H1 (cell line): ENCODE results near the gene RNMT. TPM values are rescaled to one million over a fixed set of nuclear protein-coding genes. Genes with fewer than 3 reads are reported as not detected.

Source experiments
- CTCF ChIA-PET: fragments of 300-600 bp; sonication (Branson Sonifier 250); formaldehyde crosslinking; loops from one replicate; lab custom pipeline; 2021; ENCODE audit not compliant: partially characterized antibody; lab: Charles Lee
- POLR2A ChIA-PET: fragments of 300-600 bp; sonication (Branson Sonifier 250); formaldehyde crosslinking; loops from one replicate; lab custom pipeline; 2021; ENCODE audit warnings: inconsistent platforms; ENCODE audit not compliant: partially characterized antibody; lab: Charles Lee
- DNase-seq, 2 experiments: peaks; one replicate each; pipeline versions ENCODE4 v3.0.0 to v3.0.0-alpha.2; 2010 to 2022; ENCODE audit warnings: low spot score in 2 of 2, low read depth in 1 of 2, mixed read lengths in 1 of 2
- FAIRE-seq: peaks from 2 replicates; lab custom pipeline; 2011; peaks lifted over from hg19 to GRCh38; lab: Jason Lieb, UNC
- H2AFZ ChIP-seq: 2 replicates; pipeline ENCODE4 v1.8.1; 2012; ENCODE audit warnings: low read length, inconsistent platforms
- H2AK5ac ChIP-seq: 2 replicates; pipeline ENCODE4 v1.6.1; 2013; ENCODE audit warnings: low read depth, low read length
- H2BK120ac ChIP-seq: replicated peaks from 2 replicates; pipeline ENCODE3; 2013; ENCODE audit warnings: low read depth, low read length, inconsistent platforms
- H2BK12ac ChIP-seq: 2 replicates; pipeline ENCODE4 v1.6.1; 2013; ENCODE audit warnings: low read depth, low read length
- H2BK15ac ChIP-seq: 2 replicates; pipeline ENCODE4 v1.6.1; 2013; ENCODE audit warnings: low read length
- H2BK20ac ChIP-seq: 2 replicates; pipeline ENCODE4 v1.6.1; 2013; ENCODE audit warnings: low read length
- H2BK5ac ChIP-seq: 2 replicates; pipeline ENCODE4 v1.6.1; 2013; ENCODE audit warnings: low read depth, low read length
- H3K14ac ChIP-seq: 2 replicates; pipeline ENCODE4 v1.6.1; 2013; ENCODE audit warnings: inconsistent platforms; ENCODE audit not compliant: insufficient read length
- H3K18ac ChIP-seq: 2 replicates; pipeline ENCODE4 v1.6.1; 2013; ENCODE audit warnings: low read length; ENCODE audit errors: extremely low read depth
- H3K23ac ChIP-seq: 2 replicates; pipeline ENCODE4 v1.6.1; 2013; ENCODE audit warnings: inconsistent platforms; ENCODE audit not compliant: insufficient read length
- H3K23me2 ChIP-seq: 2 replicates; pipeline ENCODE4 v1.6.1; 2013; ENCODE audit warnings: low read depth, low read length
- H3K27ac ChIP-seq: 2 replicates; pipeline ENCODE4 v1.6.1; 2011; ENCODE audit warnings: low read depth, low read length, inconsistent platforms
- H3K27me3 ChIP-seq, 4 experiments: replicated peaks in 1 of 4; 1 replicate in 1 of 4; 2 replicates in 3 of 4; pipeline versions ENCODE4 v1.6.1 to v1.8.1; 2011 to 2013; ENCODE audit warnings: low read length in 3 of 4, mild to moderate bottlenecking in 3 of 4, inconsistent platforms in 2 of 4, mixed read lengths in 2 of 4, moderate library complexity in 1 of 4; ENCODE audit not compliant: control insufficient read depth in 3 of 4, insufficient read depth in 3 of 4; ENCODE audit errors: extremely low read depth in 1 of 4
- H3K36me3 ChIP-seq, 4 experiments: 2 replicates each; pipeline versions ENCODE4 v1.6.1 to v1.8.1; 2011 to 2013; ENCODE audit warnings: mild to moderate bottlenecking in 4 of 4, low read length in 3 of 4, moderate library complexity in 2 of 4, control low read depth in 1 of 4, inconsistent platforms in 1 of 4; ENCODE audit not compliant: insufficient read depth in 4 of 4, control insufficient read depth in 2 of 4
- H3K4ac ChIP-seq: replicated peaks from 2 replicates; pipeline ENCODE3; 2013; ENCODE audit warnings: low read length, low read depth, mixed read lengths, inconsistent platforms; ENCODE audit not compliant: insufficient read length
- H3K4me1 ChIP-seq, 4 experiments: replicated peaks in 1 of 4; 1 replicate in 1 of 4; 2 replicates in 3 of 4; pipeline versions ENCODE4 v1.6.1 to v1.8.1; 2011 to 2013; ENCODE audit warnings: low read length in 3 of 4, inconsistent platforms in 2 of 4, mixed read lengths in 1 of 4; ENCODE audit not compliant: insufficient read depth in 4 of 4, control insufficient read depth in 3 of 4
- H3K4me2 ChIP-seq, 2 experiments: 2 replicates each; pipeline versions ENCODE4 v1.6.1 to v1.8.1; 2011 to 2013; ENCODE audit warnings: low read depth in 2 of 2, low read length in 2 of 2, control low read depth in 1 of 2, inconsistent platforms in 1 of 2, mild to moderate bottlenecking in 1 of 2; ENCODE audit not compliant: insufficient read depth in 1 of 2
- H3K4me3 ChIP-seq, 4 experiments: fragments of 200-600, 300-600 bp in 1 of 4; sonication (generic), shearing (Covaris generic), sonication (Bioruptor Twin) in 1 of 4; 2 replicates each; pipeline versions ENCODE4 v1.5.1 to v1.8.1; 2011 to 2016; ENCODE audit warnings: low read length in 4 of 4, low read depth in 3 of 4, control low read depth in 2 of 4, inconsistent platforms in 2 of 4, mild to moderate bottlenecking in 2 of 4, mixed read lengths in 1 of 4, moderate library complexity in 1 of 4; ENCODE audit not compliant: insufficient read depth in 2 of 4; ENCODE audit errors: extremely low read depth in 1 of 4
- H3K56ac ChIP-seq: replicated peaks from 2 replicates; pipeline ENCODE3; 2013; ENCODE audit warnings: low read depth, mild to moderate bottlenecking, mixed read lengths, low read length, inconsistent platforms; ENCODE audit not compliant: insufficient read length
- H3K79me1 ChIP-seq: 2 replicates; pipeline ENCODE4 v1.6.1; 2013; ENCODE audit warnings: low read depth, low read length, control low read depth
- H3K79me2 ChIP-seq, 2 experiments: 2 replicates each; pipeline versions ENCODE4 v1.6.1 to v1.8.1; 2012 to 2013; ENCODE audit warnings: low read length in 2 of 2, mild to moderate bottlenecking in 2 of 2, inconsistent platforms in 1 of 2; ENCODE audit not compliant: insufficient read depth in 2 of 2, control insufficient read depth in 1 of 2
- H3K9ac ChIP-seq, 4 experiments: replicated peaks in 1 of 4; 1 replicate in 1 of 4; 2 replicates in 3 of 4; pipeline versions ENCODE4 v1.6.1 to v1.8.1; 2011 to 2013; ENCODE audit warnings: low read depth in 3 of 4, low read length in 3 of 4, control low read depth in 2 of 4, mild to moderate bottlenecking in 2 of 4, moderate library complexity in 2 of 4, inconsistent platforms in 1 of 4; ENCODE audit errors: extremely low read depth in 1 of 4
- H3K9me3 ChIP-seq, 2 experiments: 2 replicates each; pipeline versions ENCODE4 v1.6.1 to v1.8.1; 2012 to 2013; ENCODE audit warnings: mild to moderate bottlenecking in 2 of 2, moderate library complexity in 2 of 2, control low read depth in 1 of 2, inconsistent platforms in 1 of 2, low read depth in 1 of 2, low read length in 1 of 2, mixed read lengths in 1 of 2; ENCODE audit not compliant: insufficient read depth in 2 of 2
- H4K20me1 ChIP-seq, 2 experiments: replicated peaks in 1 of 2; 2 replicates each; pipeline versions ENCODE3 to v1.8.1; 2011 to 2013; ENCODE audit warnings: inconsistent platforms in 2 of 2, low read length in 2 of 2, mild to moderate bottlenecking in 1 of 2; ENCODE audit not compliant: insufficient read depth in 2 of 2, control insufficient read depth in 1 of 2
- H4K5ac ChIP-seq: 2 replicates; pipeline ENCODE4 v1.6.1; 2013; ENCODE audit warnings: low read length, low read depth, mixed read lengths, inconsistent platforms; ENCODE audit not compliant: insufficient read length
- H4K8ac ChIP-seq: 2 replicates; pipeline ENCODE4 v1.8.0; 2013; ENCODE audit warnings: mild to moderate bottlenecking, moderate library complexity, low read length, inconsistent platforms; ENCODE audit not compliant: insufficient read depth; ENCODE audit errors: extremely low read depth
- H4K91ac ChIP-seq: replicated peaks from 2 replicates; pipeline ENCODE3; 2013; ENCODE audit warnings: low read length, mixed read lengths, inconsistent platforms; ENCODE audit not compliant: insufficient read length
- CREB1 ChIP-seq: IDR thresholded peaks from 2 replicates; pipeline ENCODE4 v1.6.1; 2012; ENCODE audit warnings: inconsistent platforms
- EP300 ChIP-seq, 2 experiments: IDR thresholded peaks; 1 replicate in 1 of 2; 2 replicates in 1 of 2; pipeline ENCODE4 v1.6.1; 2011 to 2012; ENCODE audit warnings: low read depth in 2 of 2, low read length in 2 of 2, mild to moderate bottlenecking in 2 of 2, borderline replicate concordance in 1 of 2, inconsistent platforms in 1 of 2, moderate library complexity in 1 of 2
- GTF2F1 ChIP-seq: IDR thresholded peaks from 2 replicates; pipeline ENCODE4 v1.6.1; 2012; ENCODE audit warnings: low read depth, low read length, improper control_type of control experiment, borderline replicate concordance
- RXRA ChIP-seq: IDR thresholded peaks from 2 replicates; pipeline ENCODE4 v1.6.1; 2011; ENCODE audit warnings: low read depth, mild to moderate bottlenecking, low read length, moderate library complexity; ENCODE audit not compliant: insufficient read depth
- SUZ12 ChIP-seq: fragments of 200-600 bp; sonication (generic); IDR thresholded peaks from 2 replicates; pipeline ENCODE4 v1.6.1; 2012; ENCODE audit warnings: mild to moderate bottlenecking, inconsistent platforms, low read length, moderate library complexity, mixed read lengths
- WGBS, 2 experiments: shearing (Covaris generic) in 1 of 2; methylation state at CpG; one replicate each; pipeline versions ENCODE4 v1.1.6 to v1.1.7; 2013 to 2015; ENCODE audit warnings: low lambda C conversion rate in 2 of 2, mixed read lengths in 2 of 2, inconsistent platforms in 1 of 2, low coverage in 1 of 2, missing lambda C conversion rate in 1 of 2; ENCODE audit not compliant: insufficient replicate concordance in 2 of 2, insufficient coverage in 1 of 2, insufficient read length in 1 of 2; ENCODE audit errors: extremely low coverage in 1 of 2, missing lambda C conversion rate in 1 of 2; 5-methylcytosine and 5-hydroxymethylcytosine counted together
- polyA plus RNA-seq, 7 experiments: library from polyadenylated mRNA; depleted of rRNA in 3 of 7; stranded (reverse) in 5 of 7; unstranded in 2 of 7; fragments of >200 nt in 5 of 7; fragments of 200-250 nt in 2 of 7; gene quantifications; 1 replicate in 5 of 7; 2 replicates in 1 of 7; 4 replicates in 1 of 7; pipeline versions ENCODE4 v1.2.1 to v1.2.3, GENCODE V29; 2011 to 2013; ENCODE audit warnings: missing spikeins in 2 of 7, mixed read lengths in 2 of 7
- total RNA-seq: library from RNA; stranded (reverse); fragmentation: NEBNext Ultra II Directional; extraction: Animal tissue kit (Norgen Biotek cat#: 25700); gene quantifications from 2 replicates; pipeline ENCODE4 v1.2.1, GENCODE V29; 2021

Gene RNMT
- total and polyA plus RNA-seq, 2 of the 8 experiments (the other 6 are each of a cell fraction or from before 2014, with no cell fraction given), result 25.3 to 63.5 TPM

DNA sequence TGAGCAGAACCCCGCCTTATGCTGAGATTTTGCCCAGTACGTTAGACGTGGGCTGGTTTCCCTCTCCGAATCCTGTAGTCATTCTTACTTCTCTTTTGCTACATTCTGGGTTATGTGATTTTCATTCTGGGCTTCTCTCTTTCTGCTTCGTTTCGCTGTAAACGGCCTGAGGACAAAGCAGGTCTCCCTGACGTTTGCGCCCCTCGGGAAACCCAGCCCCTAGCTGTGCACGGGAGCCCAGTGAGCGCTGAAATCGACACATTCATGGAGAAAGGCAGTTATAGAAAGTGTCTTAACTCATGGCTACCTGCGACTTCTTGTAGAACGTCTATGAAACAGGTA, 74.8 kb downstream of the RNMT start:
- Histone ChIP-seq H2AK5ac (no peak overlapping the region), H3K4me3 (peak overlapping the region; percentile 24 to 56 (median 48); a peak in 7 of 8 replicates), H3K79me2 (no peaks in the 10 kb centered on the region), H2BK12ac (peak overlapping the region; percentile 53), H3K4ac (peak overlapping the region; percentile 59), H2BK5ac (peak overlapping the region; percentile 35; the same call in 1 of the 2 replicates), H3K4me1 (peaks cover 2 to 11% (median 11%) of the 10 kb centered on the region in 4 experiments), H3K23me2 (no peaks in the 10 kb centered on the region; the same call in 1 of the 2 replicates), H3K23ac (no peak overlapping the region), H2BK15ac (no peak overlapping the region), H2AFZ (peak overlapping the region; percentile 93), H2BK120ac (no peak overlapping the region), H4K91ac (no peak overlapping the region), H3K27me3 (peaks cover 0 to 13% (median 5%) of the 10 kb centered on the region in 4 experiments; a peak in 2 of 7 replicates), H3K14ac (no peak overlapping the region), H4K8ac (no peak overlapping the region), H4K20me1 (no peaks in the 10 kb centered on the region), H3K18ac (peak overlapping the region; percentile 4; the same call in 1 of the 2 replicates), H3K9ac (0 out of 7 replicates have a peak overlapping the region, but pooled peaks of 1 of the 4 experiments have one; percentile 4), H2BK20ac (0 out of 2 replicates have a peak overlapping the region, but pooled peaks have one; percentile 48), H3K27ac (no peak overlapping the region), H3K36me3 (no peaks in the 10 kb centered on the region), H3K9me3 (no peaks in the 10 kb centered on the region), H3K56ac (no peak overlapping the region), H3K79me1 (no peaks in the 10 kb centered on the region), H4K5ac (no peak overlapping the region), H3K4me2 (peak overlapping the region; percentile 53 to 74)
- 19% methylated on average over 15 of the region's 15 CpGs; no CpG with 5 or more reads in 1 of the 2 experiments for WGBS, 2 experiments
- ChIA-PET POLR2A (interaction anchor here (0.9 kb wide), 1 partner anchor 11 kb away, joined by 3 read pairs; no protein-coding TSS in a partner anchor), CTCF (interaction anchor here (1.0 kb wide), 1 partner anchor 17 kb away, joined by 7 read pairs; no protein-coding TSS in a partner anchor)
- FAIRE-seq, result peak; percentile 55
- no peak for DNase-seq
- TF ChIP-seq SUZ12 (peak; percentile 17; the same call in 1 of the 2 replicates), CREB1 (no peak), RXRA (no peak), GTF2F1 (no peak), EP300 (IDR thresholded peaks at IDR 0.05; ENCODE audit: borderline replicate concordance in 1 of 2, low read depth in 2 of 2, low read length in 2 of 2) (no peak)
